ENCODE results near the gene SNRK.

DNA sequence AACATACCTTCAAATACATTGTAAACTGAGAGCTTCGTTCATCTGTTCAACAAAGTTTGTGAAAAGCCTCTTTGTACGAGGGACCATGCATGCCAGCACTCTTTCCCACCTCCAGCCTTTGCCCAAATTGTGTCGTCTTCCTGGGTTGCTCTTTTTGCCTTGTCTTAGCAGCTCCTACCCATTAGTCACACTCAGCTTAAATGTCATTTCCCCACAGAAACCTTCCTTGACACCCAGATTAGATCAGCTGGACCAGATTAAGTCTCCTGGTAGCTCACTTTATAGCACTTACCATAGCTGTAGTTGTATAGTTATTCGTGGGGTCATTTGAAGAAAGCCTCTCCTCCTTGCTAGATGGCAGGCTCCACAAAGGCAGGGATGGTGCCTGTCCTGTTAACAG is 24.1 kb upstream of the SNRK start:
- TF ChIP-seq CTCF (conservative IDR thresholded peaks at IDR 0.05; ENCODE audit: low read depth in 2 of 2), result no peak
- TF ChIP-seq EZH2 (IDR thresholded peaks at IDR 0.05; ENCODE audit: low read depth, unreplicated experiment), result no peak
- no peak for TF ChIP-seq ZNF114 (CRISPR knock-in tag; IDR thresholded peaks at IDR 0.05)
- no peak for TF ChIP-seq CREB1 (CRISPR knock-in tag; IDR thresholded peaks at IDR 0.05; ENCODE audit: low read depth)
- TF ChIP-seq EZH2phosphoT487 (IDR thresholded peaks at IDR 0.05; ENCODE audit: unreplicated experiment), result no peak
- no peak for TF ChIP-seq POLR2AphosphoS5 (IDR thresholded peaks at IDR 0.05; ENCODE audit: low read depth)
- no peak for TF ChIP-seq REST (IDR thresholded peaks at IDR 0.05; ENCODE audit: unreplicated experiment)
- TF ChIP-seq STAT1 (IDR thresholded peaks at IDR 0.05; ENCODE audit: unreplicated experiment), result no peak

Data from GM23338 (cell line).